ENCODE measurements around the gene APLP2.
"Not testable (repeated sequence)": the region's sequence is repeated elsewhere in the genome, so short reads cannot be mapped to it uniquely, and the experiment has no call there.

Gene APLP2

DNA sequence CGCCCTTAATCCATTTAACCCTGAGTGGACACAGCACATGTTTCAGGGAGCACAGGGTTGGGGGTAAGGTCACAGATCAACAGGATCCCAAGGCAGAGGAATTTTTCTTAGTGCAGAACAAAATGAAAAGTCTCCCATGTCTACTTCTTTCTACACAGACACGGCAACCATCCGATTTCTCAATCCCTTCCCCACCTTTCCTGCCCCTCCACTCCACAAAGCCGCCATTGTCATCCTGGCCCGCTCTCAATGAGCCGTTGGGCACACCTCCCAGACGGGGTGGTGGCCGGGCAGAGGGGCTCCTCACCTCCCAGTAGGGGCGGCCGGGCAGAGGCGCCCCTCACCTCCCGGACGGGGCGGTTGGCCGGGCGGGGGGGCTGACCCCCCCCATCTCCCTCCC is 20.8 kb downstream of the APLP2 start:
- not testable (repeated sequence) for DNase-seq (ENCODE audit: low read depth, low spot score)

DNA sequence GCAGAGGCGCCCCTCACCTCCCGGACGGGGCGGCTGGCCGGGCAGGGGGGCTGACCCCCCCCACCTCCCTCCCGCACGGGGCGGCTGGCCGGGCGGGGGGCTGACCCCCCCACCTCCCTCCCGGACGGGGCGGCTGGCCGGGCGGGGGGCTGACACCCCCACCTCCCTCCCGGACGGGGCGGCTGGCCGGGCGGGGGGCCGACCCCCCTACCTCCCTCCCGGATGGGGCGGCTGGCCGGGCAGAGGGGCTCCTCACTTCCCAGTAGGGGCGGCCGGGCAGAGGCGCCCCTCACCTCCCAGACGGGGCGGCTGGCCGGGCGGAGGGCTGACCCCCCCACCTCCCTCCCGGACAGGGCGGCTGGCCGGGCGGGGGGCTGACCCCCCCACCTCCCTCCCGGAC is 21.5 kb downstream of the APLP2 start:
- DNase-seq (ENCODE audit: low read depth, low spot score), result not testable (repeated sequence)

DNA sequence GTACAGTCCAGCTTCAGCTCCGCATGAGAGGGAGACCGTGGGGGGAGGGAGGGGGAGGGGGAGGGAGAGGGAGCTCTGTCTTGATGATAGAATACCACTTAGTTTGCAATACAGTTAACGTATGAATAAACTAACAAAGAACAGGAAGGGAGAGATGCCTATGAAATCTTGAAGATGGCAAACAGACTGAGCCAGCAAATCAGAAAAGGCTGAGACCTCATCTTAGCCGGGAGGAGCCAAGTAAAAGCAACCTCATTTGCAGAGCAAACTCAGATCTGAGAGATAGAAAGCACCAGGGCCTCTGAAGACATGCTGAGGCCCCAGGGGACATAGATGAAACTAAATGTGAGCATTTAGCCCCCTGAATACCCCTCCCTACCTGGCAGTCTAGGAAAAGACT is 23.0 kb downstream of the APLP2 start:
- no peak for DNase-seq (ENCODE audit: low read depth, low spot score)

DNA sequence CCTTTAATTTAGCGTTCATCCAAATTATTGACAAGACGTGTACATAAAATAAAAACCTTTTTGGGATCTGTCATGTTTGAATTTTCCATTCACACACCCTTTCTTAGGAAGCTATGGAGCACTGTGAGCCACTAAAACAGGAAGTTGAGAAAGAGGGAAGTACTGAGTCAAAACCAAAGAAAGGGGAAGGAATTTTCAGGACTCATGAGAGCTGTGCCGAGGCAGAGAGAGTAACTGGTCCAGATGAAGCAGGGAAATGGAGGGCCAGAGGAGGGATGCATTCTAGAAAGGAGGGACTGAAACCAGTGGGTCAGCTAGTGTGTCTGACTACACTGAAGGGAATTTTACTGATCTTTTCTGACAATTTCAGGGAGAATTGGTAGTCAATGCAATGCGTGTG is 24.9 kb downstream of the APLP2 start:
- DNase-seq (ENCODE audit: low read depth, low spot score), result no peak

DNA sequence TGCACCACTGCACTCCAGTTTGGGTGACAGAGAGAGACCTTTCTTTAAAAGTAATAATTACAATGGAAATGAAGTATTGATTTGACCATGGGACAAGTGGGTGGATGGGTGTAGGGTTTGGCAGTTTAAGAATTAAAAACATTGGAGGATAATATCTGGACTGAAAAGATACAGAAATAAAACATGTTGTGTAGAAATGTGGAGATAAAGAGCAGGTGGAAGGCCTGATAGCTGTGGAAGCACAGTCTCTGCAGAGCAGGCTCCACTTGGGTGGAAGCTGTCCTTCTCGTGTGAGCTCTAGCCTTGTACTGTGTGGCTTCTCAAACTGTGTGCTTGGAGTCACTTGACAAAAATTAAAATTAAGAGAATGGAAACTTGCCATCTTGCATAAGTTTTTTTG is 25.6 kb downstream of the APLP2 start:
- DNase-seq (ENCODE audit: low read depth, low spot score), result no peak

DNA sequence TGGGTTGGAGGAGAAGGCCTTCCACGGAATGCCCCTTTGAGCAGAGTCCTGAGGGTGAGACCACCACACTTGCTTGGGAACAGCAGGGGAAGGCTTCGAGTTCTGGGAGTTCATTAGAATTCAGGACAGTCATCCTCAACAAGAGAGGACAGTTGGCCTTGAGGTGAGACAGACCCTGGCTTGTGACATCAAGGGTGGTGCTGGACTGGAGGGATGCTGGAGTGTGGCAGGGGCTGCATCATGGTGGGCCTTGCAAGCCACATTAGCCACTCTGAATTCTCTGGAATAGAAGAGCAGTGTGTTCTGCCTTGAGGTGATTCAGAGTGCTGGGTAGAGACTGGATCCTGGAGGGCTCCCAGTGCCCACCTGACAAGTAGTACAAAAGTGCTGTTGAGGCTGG is 26.3 kb downstream of the APLP2 start:
- no peak for DNase-seq (ENCODE audit: low read depth, low spot score)

DNA sequence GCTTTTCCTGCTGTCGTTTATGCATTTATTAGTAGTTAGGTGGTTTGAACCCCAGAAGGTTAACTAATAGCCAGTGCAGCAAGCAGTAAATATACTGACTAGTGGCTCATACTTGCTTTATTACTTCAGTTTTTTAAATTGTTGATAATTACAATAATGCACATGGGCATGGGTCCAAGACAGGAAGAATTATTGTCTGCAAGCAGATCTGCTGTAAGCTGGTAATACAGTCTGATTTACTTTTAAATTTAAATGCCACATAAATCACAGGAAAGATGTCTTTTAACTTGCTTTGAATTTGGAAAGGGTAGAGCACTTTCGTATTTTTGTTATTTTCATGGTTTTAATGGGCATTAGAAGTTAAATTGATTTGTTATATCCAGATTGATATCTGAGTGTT is 27.1 kb downstream of the APLP2 start:
- no peak for DNase-seq (ENCODE audit: low read depth, low spot score)

DNA sequence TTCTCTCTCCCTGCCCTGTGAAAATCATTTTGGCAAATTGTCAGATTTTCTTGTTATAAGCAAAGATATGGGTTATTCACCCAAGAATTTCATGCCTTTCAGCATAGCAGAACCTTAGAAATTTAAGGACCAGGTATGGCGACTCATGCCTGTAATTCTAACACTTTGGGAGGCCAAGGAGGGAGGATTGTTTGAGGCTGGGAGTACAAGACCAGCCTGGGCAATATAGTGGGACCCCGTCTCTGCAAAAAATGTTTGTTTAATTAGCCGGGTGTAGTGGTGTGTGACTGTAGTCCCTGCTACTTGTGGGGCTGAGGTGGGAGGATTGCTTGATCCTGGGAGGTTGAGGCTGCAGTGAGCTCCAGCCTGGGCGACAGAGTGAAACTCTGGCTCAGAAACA is 27.6 kb downstream of the APLP2 start:
- no peak for DNase-seq (ENCODE audit: low read depth, low spot score)

DNA sequence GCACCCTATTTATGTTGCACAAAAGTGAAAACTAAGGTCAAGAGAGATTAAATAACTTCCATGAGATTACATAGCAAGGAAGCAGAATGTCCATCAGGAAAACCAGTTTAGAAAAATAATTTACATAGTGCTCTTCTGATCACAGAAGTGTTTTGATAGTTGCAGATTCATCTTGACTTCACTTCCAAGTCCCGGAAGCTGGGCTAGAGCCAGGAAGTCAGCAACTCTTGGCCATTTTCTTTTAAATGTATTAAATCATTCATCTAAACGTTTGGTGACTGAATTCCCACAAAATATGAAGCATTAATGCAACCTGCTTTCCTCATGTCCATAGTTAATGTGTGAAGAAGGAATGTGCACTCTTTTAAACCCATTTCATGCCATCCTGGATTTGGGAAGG is 29.7 kb downstream of the APLP2 start:
- no peak for DNase-seq (ENCODE audit: low read depth, low spot score)

DNA sequence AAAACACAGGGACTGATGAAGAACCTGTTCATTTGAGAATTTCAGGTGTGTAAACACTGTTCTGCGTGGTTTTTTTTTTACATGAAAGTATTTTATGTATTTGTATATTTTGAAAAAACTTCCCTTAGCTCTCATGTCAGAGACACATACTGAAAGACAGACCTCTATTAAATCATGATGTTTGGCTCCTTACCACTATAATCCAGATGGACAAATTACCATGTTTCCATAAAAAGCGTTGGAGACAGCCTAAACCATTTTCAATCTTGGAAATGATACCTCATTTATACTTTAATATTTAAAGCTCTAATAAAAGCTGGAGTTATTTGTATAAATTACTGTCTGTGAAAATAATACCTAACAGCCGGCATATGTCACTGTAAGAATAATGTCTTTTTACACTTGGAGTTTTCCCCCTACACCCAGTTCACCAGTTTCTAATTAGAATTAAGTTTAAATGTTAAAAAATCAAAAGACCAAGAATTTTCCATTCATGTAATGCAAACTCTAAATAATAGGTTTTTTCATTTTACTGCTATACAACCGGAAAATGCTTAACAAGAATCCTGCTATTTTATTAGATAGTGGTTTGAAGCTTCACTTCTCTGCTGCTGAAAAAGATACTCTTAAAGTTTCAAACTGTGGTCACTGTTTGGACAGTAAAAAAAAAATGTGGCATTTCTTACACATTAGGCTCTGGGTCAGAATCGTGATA is 30.8 kb downstream of the APLP2 start:
- DNase-seq (ENCODE audit: low read depth, low spot score), result no peak

DNA sequence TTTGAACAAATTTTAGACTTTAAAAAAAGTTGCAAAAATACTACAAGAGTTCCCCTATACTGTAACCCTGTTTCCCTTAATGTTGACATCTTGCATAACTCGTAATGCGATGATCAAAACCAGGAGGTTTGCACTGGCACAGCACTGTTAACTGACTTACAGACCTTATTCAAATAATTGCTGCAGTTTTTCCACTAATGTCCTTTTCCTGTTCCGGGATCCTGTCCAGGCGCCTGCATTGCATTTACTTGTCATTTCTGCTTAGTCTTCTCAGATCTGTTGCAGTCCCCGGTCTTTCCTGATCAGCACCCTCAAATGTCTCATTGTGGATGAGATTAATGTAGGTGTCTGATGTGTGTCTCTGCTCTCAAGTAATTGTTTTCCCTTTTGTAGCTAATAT is 32.0 kb downstream of the APLP2 start:
- no peak for DNase-seq (ENCODE audit: low read depth, low spot score)

DNA sequence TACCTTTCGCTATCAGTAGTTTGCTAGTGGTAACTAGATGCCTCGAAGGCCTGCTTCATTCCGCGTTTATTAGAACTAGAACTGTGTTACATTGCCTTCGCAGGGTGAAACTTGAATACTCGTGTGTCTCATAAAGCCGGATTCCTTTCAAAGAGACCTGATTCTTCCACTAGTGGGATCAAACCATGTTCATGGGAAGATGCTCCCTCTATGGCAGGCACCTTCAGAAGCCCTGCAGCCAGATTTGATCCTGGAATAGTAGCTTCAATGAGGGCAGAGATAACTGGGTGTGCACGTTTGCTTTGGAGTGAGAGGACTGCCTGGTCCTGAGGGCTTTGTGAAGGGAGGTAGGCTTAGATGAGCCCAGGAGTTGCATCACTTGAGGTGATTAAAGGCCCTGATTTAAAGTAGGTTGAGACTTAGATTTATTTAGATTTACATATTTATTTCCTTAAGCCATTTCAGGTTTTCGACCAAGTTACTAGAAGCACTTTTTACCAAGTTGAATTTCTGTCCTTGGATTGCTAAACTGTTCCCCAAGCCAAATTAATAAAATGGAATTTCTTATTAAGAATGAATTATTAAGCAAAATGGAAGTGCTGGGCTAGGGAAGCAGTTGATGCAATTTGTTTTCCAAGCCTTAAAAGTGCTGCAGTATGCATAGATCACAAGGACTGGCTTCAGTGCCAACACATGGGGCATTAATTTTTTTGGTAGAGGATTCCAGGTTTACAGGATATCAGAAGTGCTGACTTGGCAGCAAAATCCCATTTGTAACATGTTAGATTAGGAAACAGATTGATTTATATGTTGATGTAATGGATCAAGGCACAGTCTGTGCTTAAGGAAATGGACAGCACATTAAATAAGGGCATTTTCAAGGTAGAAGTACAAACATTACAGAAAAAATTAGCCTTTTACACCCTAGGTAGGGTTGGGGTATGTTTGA is 32.9 kb downstream of the APLP2 start:
- DNase-seq (ENCODE audit: low read depth, low spot score), result no peak

DNA sequence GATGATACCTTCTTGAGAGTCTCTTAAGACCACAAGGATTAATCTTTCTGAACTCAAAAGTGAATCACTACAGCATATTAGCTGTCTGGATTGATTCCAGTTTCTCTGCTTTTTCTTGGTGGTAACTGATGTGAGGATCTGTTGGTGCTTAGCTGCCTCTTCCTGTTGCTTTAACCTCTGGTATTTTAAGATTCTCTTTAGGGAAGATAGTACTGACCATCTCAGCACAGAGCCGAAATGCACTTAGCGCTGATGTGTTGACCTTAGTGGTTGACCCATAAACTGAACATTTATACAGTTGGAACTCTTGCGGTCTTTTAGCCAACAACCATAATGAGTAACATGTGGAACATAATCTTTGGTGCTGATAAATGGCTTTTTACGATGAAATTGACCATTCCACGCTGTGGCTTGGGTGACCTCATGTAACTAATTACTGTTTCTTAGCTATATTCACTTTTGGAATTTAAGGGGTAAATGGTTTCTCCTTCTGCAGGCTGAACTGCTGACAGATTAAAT is 33.7 kb downstream of the APLP2 start:
- DNase-seq (ENCODE audit: low read depth, low spot score), result no peak

DNA sequence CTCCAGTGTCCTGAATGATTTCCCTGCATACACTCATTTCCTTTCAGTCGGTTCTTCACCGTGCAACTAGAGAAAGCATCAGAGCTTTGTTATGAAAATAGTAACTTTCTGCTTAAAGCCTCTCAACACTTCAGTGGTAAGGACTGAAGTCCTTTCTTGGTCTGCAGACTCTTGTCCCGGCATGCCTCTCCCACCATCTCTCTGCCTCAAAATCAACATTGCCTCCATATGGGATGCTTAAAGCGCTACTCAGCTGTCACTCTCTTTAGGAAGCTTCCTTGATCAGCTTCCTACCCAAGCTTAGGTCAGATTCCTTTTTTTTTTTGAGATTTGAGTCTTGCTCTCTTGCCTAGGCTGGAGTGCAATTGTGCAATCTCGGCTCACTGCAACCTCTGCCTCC is 36.7 kb downstream of the APLP2 start:
- no peak for DNase-seq (ENCODE audit: low read depth, low spot score)

DNA sequence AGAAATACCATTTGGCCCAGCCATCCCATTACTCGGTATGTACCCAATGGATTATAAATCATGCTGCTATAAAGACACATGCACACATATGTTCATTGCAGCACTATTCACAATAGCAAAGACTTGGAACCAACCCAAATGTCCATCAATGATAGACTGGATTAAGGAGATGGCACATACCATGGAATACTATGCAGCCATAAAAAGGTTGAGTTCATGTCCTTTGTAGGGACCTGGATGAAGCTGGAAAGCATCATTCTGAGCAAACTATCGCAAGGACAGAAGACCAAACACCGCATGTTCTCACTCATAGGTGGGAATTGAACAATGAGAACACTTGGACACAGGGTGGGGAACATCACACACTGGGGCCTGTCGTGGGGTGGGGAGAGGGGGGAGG is 39.0 kb downstream of the APLP2 start:
- DNase-seq (ENCODE audit: low read depth, low spot score), result not testable (repeated sequence)

DNA sequence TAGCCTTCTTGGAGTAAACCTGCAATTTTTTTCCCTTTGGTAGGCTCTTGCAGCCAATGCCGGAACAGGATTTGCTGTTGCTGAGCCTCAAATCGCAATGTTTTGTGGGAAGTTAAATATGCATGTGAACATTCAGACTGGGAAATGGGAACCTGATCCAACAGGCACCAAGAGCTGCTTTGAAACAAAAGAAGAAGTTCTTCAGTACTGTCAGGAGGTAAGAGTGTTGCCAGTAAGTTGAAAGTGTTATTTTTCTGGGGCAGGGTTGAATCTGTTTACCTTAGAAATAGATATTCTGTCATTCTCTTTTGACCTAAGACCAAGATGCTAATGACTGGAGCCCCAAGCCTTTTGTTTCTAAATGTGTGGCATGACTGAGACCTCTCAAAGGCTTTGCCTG is 39.7 kb downstream of the APLP2 start:
- DNase-seq (ENCODE audit: low read depth, low spot score), result no peak

DNA sequence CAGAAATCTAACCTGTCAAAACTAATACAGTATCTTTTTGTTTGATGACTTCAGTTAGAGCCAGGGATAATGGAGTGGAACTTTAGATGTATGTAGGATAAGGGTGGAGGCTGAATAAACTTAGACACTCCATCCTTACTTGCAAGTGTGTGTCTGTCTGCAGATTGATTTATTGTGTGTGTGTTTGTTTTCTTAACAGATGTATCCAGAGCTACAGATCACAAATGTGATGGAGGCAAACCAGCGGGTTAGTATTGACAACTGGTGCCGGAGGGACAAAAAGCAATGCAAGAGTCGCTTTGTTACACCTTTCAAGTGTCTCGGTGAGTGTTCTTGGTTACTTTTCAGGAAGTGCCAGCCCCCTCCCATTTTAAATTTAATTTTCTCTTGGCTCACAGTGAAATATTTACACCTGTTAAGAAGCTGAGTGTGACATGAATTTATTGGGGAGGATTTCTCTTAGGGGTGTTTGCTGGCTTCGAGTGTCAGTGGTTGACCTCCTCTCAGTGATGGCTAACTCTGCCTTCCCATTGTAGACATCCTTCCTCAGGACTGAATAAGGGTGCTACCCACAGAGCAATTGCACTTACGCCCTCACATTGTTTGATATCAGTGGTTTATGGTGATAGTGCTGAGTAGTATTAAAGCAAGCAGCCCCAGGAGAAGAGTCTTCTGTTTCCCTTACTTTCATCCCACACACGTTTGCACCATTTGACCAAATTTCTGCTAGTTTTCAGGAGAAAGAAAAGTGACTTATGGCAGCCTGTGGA is 40.8 kb downstream of the APLP2 start:
- DNase-seq (ENCODE audit: low read depth, low spot score), result no peak

DNA sequence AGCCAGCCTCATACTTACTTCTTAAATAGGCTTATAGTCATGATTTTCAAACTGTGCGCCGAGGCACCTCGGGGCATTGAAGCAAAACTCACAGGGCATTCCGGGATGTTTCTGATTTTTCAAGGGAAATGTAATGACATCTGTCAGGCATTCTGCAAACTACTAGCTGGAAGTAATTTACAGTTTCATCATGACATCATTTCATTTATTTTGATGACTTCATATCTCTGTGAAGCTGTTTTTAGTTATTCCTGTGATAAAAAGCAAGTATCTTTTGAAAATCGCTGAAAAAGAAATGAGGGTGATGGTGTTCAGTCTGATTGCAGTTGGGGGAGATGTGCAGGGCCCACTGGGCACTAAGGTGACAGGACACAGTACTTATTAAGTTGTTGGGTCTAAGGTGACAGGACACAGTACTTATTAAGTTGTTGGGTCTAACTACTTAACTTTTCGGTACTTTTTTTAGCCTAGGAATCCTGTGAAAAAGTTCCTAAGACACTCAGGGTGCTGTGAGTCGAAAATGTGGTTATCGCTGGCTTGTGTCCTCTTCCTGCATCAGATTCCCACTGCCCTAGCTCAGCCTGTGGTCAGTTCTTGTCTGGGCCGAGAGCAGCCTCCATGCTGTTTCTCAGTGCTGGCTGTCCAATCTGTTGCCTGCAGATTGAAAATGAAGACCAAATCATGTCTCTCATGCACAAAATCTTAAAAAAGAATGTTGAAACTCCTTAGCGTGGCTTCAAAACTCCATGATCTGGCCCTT is 42.6 kb downstream of the APLP2 start:
- DNase-seq (ENCODE audit: low read depth, low spot score), result no peak

DNA sequence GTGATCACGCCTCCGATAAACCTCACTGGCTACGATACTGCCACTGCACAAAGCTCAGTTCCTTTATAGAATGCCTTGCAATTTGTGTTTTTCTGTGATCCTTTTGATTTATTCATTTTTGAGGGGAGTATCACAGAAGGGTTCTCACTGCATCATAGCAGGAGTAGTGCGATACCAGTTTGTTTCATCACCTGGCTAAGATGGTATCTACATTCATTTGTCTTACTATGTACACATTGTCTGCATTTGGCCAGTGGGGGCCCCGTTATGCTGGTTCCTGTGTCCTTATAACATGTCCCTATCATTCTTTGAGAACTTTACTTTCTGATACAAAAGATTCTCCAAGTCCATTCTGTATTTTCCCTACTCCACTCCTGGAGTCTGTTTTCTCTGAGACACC is 44.6 kb downstream of the APLP2 start:
- no peak for DNase-seq (ENCODE audit: low read depth, low spot score)

DNA sequence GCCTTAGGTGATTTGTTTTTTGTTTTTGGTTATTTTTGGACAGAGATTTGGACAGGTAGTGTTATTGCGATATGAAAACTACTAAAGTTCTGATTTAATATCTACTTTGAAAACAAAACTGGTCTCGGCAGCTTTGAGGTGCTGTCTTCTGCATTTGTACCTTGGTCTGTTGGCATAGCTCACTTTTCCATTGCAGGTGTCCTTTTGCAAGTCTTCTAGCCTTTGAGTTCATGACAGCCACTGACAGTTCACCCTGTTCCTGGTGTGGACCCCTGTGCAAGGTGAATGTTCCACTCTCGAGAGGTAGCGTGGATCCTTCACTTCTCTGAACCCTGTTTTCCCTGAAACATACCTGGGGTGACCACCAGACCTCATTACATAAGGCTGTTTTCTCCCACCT is 45.0 kb downstream of the APLP2 start:
- DNase-seq (ENCODE audit: low read depth, low spot score), result no peak

DNA sequence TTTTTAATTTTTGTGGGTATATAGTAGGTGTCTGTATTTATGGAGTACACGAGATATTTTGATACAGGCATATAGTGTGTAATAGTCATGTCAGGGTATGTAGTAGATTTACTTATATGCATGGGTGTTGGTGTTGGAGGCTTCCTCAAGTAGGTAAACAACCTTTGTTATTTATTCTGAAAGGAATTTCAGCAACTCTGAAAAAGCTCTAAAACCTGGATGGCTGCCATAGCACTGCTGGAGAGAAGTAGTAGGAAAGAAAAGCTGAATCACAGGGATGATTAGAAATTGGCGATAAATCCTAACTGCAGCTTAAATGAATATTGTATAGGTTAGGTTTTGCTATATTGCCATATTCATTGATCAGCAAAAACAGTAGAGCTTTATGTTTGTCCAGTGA is 45.5 kb downstream of the APLP2 start:
- no peak for DNase-seq (ENCODE audit: low read depth, low spot score)
